ENCODE results near the gene ZBTB47.

Gene ZBTB47

GRCh38 chr3:42680271-42680670, 26.8 kb downstream of the ZBTB47 start:
- no peaks in the 10 kb centered on the region for H3K36me3 Mint-ChIP-seq
- no peaks in the 10 kb centered on the region for H3K4me1 Mint-ChIP-seq
- DNase-seq = no peak
- no peak overlapping the region for H3K4me3 Mint-ChIP-seq
- peaks cover 21% of the 10 kb centered on the region for H3K27me3 Mint-ChIP-seq
- CTCF ChIA-PET = no interaction called here
- no peak overlapping the region for H3K27ac Mint-ChIP-seq
- H3K9me3 Mint-ChIP-seq = peaks cover 7% of the 10 kb centered on the region

- no peak for DNase-seq
Measured at GRCh38 chr3:42680806-42681205, 27.3 kb downstream of the ZBTB47 start.

GRCh38 chr3:42681361-42682038, 28.0 kb downstream of the ZBTB47 start:
- DNase-seq = no peak
- Mint-ChIP-seq H3K27ac (no peak overlapping the region), H3K9me3 (peaks cover 4% of the 10 kb centered on the region), H3K36me3 (no peaks in the 10 kb centered on the region), H3K4me1 (no peaks in the 10 kb centered on the region), H3K4me3 (no peak overlapping the region), H3K27me3 (peaks cover 29% of the 10 kb centered on the region)
- CTCF ChIA-PET = no interaction called here

More at GRCh38 chr3:42680806-42681205, 27.3 kb downstream of the ZBTB47 start:
- Mint-ChIP-seq H3K27ac (no peak overlapping the region), H3K36me3 (no peaks in the 10 kb centered on the region), H3K4me1 (no peaks in the 10 kb centered on the region), H3K27me3 (peaks cover 26% of the 10 kb centered on the region), H3K9me3 (peaks cover 6% of the 10 kb centered on the region), H3K4me3 (no peak overlapping the region)
- CTCF ChIA-PET = no interaction called here

- Mint-ChIP-seq H3K27ac (no peak overlapping the region), H3K9me3 (peaks cover 4% of the 10 kb centered on the region), H3K4me3 (no peak overlapping the region), H3K27me3 (peaks cover 38% of the 10 kb centered on the region), H3K4me1 (no peaks in the 10 kb centered on the region), H3K36me3 (no peaks in the 10 kb centered on the region)
- CTCF ChIA-PET = no interaction called here
- no peak for DNase-seq
Measured at GRCh38 chr3:42682301-42683070, 29.0 kb downstream of the ZBTB47 start.

GRCh38 chr3:42683875-42684598, 30.5 kb downstream of the ZBTB47 start:
- no peaks in the 10 kb centered on the region for H3K9me3 Mint-ChIP-seq
- DNase-seq = peak; percentile 30
- H3K27me3 Mint-ChIP-seq = peaks cover 44% of the 10 kb centered on the region
- H3K27ac Mint-ChIP-seq = no peak overlapping the region
- CTCF ChIA-PET = no interaction called here
- H3K4me3 Mint-ChIP-seq = no peak overlapping the region
- no peaks in the 10 kb centered on the region for H3K4me1 Mint-ChIP-seq
- no peaks in the 10 kb centered on the region for H3K36me3 Mint-ChIP-seq

GRCh38 chr3:42684632-42685362, 31.3 kb downstream of the ZBTB47 start:
- CTCF ChIA-PET = no interaction called here
- no peaks in the 10 kb centered on the region for H3K36me3 Mint-ChIP-seq
- H3K4me3 Mint-ChIP-seq = no peak overlapping the region
- DNase-seq = no peak
- peaks cover 46% of the 10 kb centered on the region for H3K27me3 Mint-ChIP-seq
- H3K9me3 Mint-ChIP-seq = no peaks in the 10 kb centered on the region
- no peaks in the 10 kb centered on the region for H3K4me1 Mint-ChIP-seq
- H3K27ac Mint-ChIP-seq = no peak overlapping the region

- no peaks in the 10 kb centered on the region for H3K9me3 Mint-ChIP-seq
- DNase-seq = no peak
- no peaks in the 10 kb centered on the region for H3K36me3 Mint-ChIP-seq
- no peak within 1 kb of the TSS for H3K27ac Mint-ChIP-seq
- H3K4me3 Mint-ChIP-seq = no peak within 1 kb of the TSS
- peaks cover 48% of the 10 kb centered on the region for H3K27me3 Mint-ChIP-seq
- H3K4me1 Mint-ChIP-seq = no peaks in the 10 kb centered on the region
- CTCF ChIA-PET = no interaction called here
Measured at GRCh38 chr3:42685363-42685881, 31.9 kb downstream of the ZBTB47 start, which contains the start of gene KLHL40. TSS of gene KLHL40 (plus strand) at chr3:42685537. CDS start at chr3:42685619, 82 bp downstream.

- Mint-ChIP-seq H3K27me3 (peaks cover 49% of the 10 kb centered on the region), H3K9me3 (no peaks in the 10 kb centered on the region), H3K36me3 (no peaks in the 10 kb centered on the region), H3K4me1 (no peaks in the 10 kb centered on the region), H3K4me3 (no peak overlapping the region), H3K27ac (no peak overlapping the region)
- DNase-seq = no peak
- CTCF ChIA-PET = no interaction called here
Measured at GRCh38 chr3:42685891-42686820, 32.7 kb downstream of the ZBTB47 start.

- Mint-ChIP-seq H3K4me1 (no peaks in the 10 kb centered on the region), H3K4me3 (no peak overlapping the region), H3K27me3 (peaks cover 53% of the 10 kb centered on the region), H3K9me3 (no peaks in the 10 kb centered on the region), H3K36me3 (no peaks in the 10 kb centered on the region), H3K27ac (no peak overlapping the region)
- no peak for DNase-seq
- CTCF ChIA-PET = no interaction called here
Measured at GRCh38 chr3:42686832-42687650, 33.5 kb downstream of the ZBTB47 start.

GRCh38 chr3:42688016-42688415, 34.5 kb downstream of the ZBTB47 start:
- CTCF ChIA-PET = no interaction called here
- peaks cover 53% of the 10 kb centered on the region for H3K27me3 Mint-ChIP-seq
- no peak overlapping the region for H3K27ac Mint-ChIP-seq
- H3K36me3 Mint-ChIP-seq = no peaks in the 10 kb centered on the region
- H3K9me3 Mint-ChIP-seq = no peaks in the 10 kb centered on the region
- H3K4me3 Mint-ChIP-seq = no peak overlapping the region
- no peak for DNase-seq
- no peaks in the 10 kb centered on the region for H3K4me1 Mint-ChIP-seq

GRCh38 chr3:42688487-42689420, 35.3 kb downstream of the ZBTB47 start:
- DNase-seq = no peak
- Mint-ChIP-seq H3K4me3 (no peak overlapping the region), H3K9me3 (no peaks in the 10 kb centered on the region), H3K27me3 (peaks cover 53% of the 10 kb centered on the region), H3K27ac (no peak overlapping the region), H3K4me1 (no peaks in the 10 kb centered on the region), H3K36me3 (no peaks in the 10 kb centered on the region)
- CTCF ChIA-PET = no interaction called here
